ENCODE data around the gene HSP90B1.
A peak's percentile ranks its signal among the peaks of the same experiment; 100 is the strongest.

The HSP90B1 gene

GRCh38 chr12:103930034-103930786 is at the start of gene HSP90B1:
TSS of gene HSP90B1 (plus strand) at chr12:103930410. CDS start at chr12:103930516, 106 bp downstream.
- peak; percentile 98 to 99 for DNase-seq

- DNase-seq, result no peak
Measured at GRCh38 chr12:103881261-103881660, 48.9 kb upstream of the HSP90B1 start.

- DNase-seq, result no peak
Measured at GRCh38 chr12:103882861-103883596, 47.2 kb upstream of the HSP90B1 start.

DNA sequence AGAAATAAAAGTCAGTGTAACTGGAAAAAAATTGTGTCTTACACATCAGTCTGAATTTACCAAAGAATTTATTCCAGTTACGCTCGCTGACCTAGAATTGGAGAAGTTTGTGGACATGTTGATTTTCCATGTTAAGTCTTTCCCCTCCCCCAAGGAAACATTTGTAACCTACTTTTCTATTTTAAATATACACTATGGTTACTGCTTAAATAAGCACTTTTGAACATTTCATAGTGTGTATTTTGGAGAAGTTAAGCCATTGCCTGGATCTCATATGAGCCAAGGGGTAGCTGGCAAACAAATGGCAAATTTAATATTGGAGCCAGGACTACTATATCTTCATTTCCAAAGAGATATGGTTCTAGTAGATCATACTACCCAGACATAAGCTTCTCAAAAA is 46.3 kb upstream of the HSP90B1 start:
- DNase-seq, result no peak

GRCh38 chr12:103884316-103884715 is 45.9 kb upstream of the HSP90B1 start:
- DNase-seq, result no peak

- no peak for DNase-seq
Measured at GRCh38 chr12:103886195-103886797, 43.9 kb upstream of the HSP90B1 start.

DNA sequence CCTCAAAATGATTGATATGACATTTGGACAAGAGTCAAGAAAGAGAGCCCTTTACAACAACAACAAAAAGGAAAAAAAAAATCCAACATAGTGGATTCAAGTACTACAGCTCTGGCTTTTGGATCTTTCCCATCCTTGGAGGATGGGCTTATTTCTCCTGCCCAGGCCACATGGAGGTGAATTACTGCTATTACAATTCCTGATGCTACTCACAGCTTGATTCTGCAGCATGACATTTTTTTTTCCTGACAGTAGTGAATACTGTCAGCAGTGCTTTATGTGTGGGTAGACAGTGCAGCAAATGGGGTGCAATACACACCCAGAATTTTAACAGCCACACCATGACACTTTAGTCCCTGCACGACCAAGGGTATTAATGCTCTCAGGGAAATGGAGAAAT is 42.5 kb upstream of the HSP90B1 start:
- DNase-seq, result no peak

GRCh38 chr12:103897316-103897715 is 32.9 kb upstream of the HSP90B1 start:
- no peak for DNase-seq

GRCh38 chr12:103901518-103902173 is 28.6 kb upstream of the HSP90B1 start:
- DNase-seq, result no peak

DNA sequence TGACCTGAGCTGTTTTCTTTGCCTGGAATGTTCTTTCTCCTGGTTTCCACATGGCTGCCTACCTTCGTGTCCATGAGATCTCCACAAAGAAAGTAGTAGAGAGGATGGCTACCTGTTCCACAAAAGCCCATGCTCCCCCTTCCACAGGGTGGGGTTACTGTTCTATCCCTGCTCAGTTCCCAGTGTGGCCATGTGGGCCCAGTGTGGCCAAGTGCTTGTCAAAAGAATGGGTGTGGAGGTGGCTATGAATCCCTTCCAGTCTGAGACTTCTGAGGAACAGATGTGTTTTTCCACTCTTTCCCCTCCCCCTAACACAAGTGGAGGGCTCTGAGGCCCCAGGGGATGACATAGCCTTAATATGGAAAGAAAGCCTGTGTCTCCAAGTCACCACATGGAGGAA is 26.2 kb upstream of the HSP90B1 start:
- DNase-seq, result no peak

GRCh38 chr12:103905730-103906349 is 24.4 kb upstream of the HSP90B1 start:
- no peak for DNase-seq

DNA sequence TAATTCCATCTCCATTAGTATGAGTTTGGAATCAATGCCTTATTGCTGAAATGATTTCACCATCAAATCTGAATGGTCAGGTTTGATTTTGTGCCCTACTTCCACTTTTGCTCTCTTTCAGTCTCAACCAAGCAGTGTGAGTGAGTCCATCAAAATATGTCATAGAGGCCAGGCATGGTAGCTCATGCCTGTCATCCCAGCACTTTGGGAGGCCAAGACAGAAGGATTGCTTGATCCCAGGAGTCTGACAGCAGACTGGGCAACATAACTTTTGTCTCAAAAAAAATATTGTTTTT is 22.0 kb upstream of the HSP90B1 start:
- no peak for DNase-seq

GRCh38 chr12:103908877-103909276 is 21.3 kb upstream of the HSP90B1 start:
- DNase-seq, result no peak

DNA sequence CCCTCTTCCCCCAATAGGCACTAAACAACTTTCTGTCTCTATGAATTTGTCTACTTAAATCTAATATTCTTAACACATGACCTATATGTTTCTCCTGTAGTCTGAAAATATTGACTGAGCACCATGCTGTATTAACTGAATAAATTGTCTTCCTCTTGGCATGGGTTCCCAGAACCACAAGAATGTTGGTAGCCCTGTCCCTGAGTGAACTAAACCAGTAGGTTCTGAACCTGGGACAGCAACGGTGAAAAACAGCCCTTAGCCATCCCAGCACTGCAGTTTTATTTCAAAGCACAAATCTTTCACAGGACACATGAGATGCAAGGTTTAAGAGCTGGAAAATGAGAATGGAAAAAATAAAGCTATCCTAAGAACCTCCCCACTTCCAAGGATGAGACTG is 20.4 kb upstream of the HSP90B1 start:
- no peak for DNase-seq

- no peak for DNase-seq
Measured at GRCh38 chr12:103912069-103912468, 18.1 kb upstream of the HSP90B1 start.

- DNase-seq, result no peak
Measured at GRCh38 chr12:103913100-103913499, 17.1 kb upstream of the HSP90B1 start.

DNA sequence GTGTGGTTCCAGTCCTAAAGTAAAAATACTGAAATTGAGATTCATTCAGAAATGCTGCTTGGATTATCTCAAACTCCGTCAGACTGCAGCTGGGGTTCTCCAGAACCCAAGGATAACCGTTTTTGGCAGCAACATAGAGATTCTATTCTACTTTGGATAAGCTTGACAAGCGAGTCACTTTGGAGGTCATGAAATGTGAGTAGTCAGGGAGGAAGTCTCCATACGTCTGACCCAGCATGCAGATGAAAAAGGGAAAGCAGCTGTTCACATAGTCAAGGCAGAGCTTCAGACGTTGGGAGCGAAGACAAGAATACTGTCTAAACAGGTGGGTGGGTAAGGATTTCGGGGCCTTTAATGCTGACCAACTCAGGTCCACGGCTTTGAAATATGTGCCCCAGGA is 14.9 kb upstream of the HSP90B1 start:
- DNase-seq, result no peak

DNA sequence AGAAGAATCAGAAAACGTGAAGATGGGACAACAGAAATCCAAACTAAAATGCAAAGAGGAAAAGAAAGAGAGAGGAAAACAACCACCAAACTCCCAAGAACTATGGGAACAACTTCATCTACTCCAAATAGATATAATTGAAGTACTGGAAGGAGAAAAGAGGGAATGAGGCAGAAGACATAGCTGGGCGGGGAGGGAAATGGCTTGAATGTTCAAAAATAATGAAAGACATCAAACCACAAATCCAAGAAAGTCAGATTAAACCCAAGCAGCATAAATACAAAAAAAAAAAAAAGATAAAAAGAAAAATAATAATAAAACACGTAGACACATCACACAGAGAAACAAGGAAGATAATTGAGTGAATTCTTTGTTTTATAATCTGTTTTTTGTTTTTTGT is 12.3 kb upstream of the HSP90B1 start:
- no peak for DNase-seq

DNA sequence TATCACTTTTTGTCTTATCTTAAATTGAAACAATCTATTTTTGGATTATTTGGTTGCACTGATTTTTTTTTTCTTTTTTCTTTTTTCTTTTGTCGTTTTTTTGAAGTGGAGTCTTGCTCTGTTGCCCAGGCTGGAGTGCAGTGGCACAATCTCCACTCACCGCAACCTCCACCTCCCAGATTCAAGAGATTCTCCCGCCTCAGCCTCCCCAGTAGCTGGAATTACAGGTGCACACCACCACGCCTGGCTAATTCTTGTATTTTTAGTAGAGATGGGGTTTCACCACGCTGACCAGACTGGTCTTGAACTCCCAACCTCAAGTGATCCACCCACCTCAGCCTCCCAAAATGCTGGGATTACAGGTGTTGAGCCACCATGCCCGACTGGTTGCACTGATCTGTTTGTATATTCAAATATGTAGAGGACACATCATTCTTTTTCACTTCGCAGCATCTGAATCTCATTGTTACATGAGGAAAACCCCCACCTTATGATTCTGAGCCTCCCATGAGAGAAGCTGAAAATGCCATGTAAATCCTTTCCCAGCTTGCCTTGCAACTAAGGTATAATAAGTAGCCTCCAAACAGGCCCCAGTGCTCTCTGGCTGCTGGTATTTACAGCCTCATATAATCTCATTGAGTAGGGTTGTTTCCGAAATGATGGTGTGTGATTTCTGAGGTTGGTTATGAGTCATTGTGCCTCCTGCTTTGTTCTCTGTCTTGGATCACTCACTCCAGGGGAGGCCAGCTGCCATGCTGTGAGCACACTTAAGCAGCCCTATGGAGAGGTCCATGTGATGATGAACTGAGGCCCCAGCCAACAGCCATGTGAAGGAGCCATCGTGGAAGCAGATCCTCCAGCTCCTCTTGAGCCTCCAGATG is 5.2 kb upstream of the HSP90B1 start:
- no peak for DNase-seq

GRCh38 chr12:103928682-103929045 is 1.5 kb upstream of the HSP90B1 start:
- no peak for DNase-seq

GRCh38 chr12:103929046-103929783 is 995 bp upstream of the HSP90B1 start:
- DNase-seq, result peak; percentile 62 to 79

DNA sequence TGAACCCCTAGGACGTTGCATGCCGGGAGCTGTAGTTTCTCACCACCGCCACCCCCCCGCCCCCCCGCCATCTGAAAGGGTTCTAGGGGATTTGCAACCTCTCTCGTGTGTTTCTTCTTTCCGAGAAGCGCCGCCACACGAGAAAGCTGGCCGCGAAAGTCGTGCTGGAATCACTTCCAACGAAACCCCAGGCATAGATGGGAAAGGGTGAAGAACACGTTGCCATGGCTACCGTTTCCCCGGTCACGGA is 501 bp upstream of the HSP90B1 start:
- no peak for DNase-seq
